ENCODE measurements around the gene SLU7. TPM values are rescaled to one million over a fixed set of nuclear protein-coding genes. Genes with fewer than 3 reads are reported as not detected.

The SLU7 gene
- total RNA-seq = 20.1 TPM

- ATAC-seq (peak; percentile 89), DNase-seq (ENCODE audit: low spot score) (peak; percentile 94)
Observed at GRCh38 chr5:160418561-160419457, at the start of gene SLU7. TSS of gene SLU7 (minus strand) at chr5:160419081. CDS start at chr5:160415294, 3,787 bp downstream.

GRCh38 chr5:160468363-160468975 lies 49.6 kb upstream of the SLU7 start:
- no peak for DNase-seq (ENCODE audit: low spot score)
- no peak for ATAC-seq

DNA sequence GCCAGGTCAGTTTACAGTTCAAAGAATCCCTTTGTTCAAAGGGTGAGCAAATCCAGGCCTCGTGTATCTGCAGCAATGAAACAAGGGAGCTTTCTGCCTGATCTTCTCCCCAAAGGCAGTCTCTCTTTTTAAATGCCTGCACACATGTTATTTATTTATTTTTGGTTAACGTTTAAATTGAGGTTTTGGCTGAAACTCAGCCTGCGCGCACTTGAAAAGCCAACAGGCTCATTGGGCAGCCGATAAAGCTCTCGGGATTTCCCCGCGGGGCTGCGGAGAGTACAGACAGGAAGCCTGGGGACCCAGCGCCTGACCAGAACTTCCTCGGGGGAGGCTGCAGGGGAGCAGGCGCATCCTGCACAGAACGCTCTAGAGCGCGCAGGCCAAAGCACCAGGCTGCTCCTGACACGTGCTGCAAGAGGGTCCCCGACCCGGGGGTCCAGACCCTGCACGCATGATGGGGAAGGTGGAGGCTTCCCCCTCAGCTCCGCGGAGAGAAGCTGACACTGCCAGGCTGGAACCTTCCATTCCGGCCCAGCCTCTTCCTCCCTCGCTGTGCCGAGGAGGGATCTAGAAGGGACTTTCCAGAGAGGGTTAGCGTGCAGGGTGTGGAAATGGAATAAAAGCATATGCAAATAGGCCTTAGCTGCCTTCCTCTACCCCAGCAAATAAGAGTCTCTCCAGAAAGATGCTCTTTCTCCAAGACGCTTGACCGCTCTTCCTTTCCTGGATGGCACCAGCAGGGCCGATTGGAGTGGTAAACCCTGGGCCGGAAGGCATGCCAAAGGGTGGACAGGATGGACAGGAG lies 48.9 kb upstream of the SLU7 start:
- peak; percentile 67 for DNase-seq (ENCODE audit: low spot score)
- peak; percentile 92 for ATAC-seq

DNA sequence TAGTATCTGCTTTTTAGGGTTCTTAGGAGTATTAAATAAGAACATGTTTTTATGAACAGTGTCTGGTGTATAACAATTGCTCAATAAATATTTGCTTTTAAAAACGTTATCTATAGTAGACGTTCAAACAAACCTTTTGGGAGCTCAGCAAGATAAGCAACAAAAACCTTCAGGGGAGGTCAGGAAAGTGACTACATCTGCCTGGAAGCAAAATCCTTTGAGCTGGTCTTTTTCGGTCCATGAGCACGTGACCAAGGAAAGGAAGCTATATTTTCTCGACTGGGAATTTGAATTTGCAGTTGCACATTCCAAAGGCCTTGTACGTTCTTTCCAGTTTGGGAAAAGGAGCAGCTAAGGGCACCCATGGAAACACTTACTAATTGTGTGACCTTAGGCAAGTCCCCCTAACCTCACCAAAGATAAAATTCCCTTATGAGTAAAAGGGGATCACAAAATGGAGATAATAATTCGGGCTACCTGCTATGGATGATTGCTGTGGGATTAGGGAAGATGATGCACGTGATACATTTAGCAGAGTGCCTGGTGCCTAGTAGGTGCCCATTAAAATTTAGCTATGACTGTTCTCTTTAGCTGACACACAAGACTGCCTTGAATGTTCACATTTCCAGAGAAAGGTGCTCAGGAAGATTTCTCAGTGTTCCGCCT lies 48.1 kb upstream of the SLU7 start:
- ATAC-seq (no peak), DNase-seq (ENCODE audit: low spot score) (no peak)

GRCh38 chr5:160466116-160466515 lies 47.2 kb upstream of the SLU7 start:
- DNase-seq (ENCODE audit: low spot score) = no peak
- no peak for ATAC-seq

DNA sequence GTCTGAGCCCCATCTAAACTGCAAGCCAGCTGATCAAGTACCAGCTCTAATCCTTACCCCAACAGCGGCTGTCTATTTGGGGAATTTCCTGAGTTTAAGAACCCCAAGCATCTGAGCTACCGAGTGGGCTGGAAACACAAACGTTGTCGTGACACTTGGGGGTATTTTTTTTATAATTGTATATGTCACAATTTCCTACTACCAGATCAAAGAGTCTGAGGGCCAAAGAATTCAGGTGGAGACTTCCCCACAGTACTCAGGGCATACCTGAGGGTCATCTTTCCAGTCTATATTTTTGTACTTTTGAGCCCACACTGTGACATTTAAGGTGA lies 45.6 kb upstream of the SLU7 start:
- DNase-seq (ENCODE audit: low spot score) (no peak), ATAC-seq (no peak)

- DNase-seq (ENCODE audit: low spot score) (no peak), ATAC-seq (no peak)
Observed at GRCh38 chr5:160463740-160464465, 45.0 kb upstream of the SLU7 start.

- ATAC-seq (no peak), DNase-seq (ENCODE audit: low spot score) (no peak)
Observed at GRCh38 chr5:160463227-160463626, 44.3 kb upstream of the SLU7 start.

GRCh38 chr5:160462167-160462566 lies 43.3 kb upstream of the SLU7 start:
- ATAC-seq (no peak), DNase-seq (ENCODE audit: low spot score) (no peak)

DNA sequence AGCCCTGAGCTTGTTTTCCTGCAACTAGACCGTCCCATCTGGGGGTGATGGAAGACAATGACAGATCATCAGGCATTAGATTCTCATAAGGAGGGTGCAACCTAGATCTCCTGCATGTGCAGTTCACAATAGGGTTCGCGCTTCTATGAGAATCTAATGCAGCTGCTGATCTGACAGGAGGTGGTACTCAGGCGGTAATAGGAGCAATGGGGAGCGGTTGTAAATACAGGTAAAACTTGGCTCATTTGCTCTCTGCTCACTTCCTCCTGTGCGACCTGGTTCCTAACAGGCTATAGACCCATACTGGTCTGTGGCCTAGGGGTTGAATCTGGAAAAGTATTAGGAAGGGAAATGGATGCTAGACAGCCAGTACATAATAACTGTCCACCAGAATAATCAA lies 42.5 kb upstream of the SLU7 start:
- ATAC-seq (no peak), DNase-seq (ENCODE audit: low spot score) (no peak)

DNA sequence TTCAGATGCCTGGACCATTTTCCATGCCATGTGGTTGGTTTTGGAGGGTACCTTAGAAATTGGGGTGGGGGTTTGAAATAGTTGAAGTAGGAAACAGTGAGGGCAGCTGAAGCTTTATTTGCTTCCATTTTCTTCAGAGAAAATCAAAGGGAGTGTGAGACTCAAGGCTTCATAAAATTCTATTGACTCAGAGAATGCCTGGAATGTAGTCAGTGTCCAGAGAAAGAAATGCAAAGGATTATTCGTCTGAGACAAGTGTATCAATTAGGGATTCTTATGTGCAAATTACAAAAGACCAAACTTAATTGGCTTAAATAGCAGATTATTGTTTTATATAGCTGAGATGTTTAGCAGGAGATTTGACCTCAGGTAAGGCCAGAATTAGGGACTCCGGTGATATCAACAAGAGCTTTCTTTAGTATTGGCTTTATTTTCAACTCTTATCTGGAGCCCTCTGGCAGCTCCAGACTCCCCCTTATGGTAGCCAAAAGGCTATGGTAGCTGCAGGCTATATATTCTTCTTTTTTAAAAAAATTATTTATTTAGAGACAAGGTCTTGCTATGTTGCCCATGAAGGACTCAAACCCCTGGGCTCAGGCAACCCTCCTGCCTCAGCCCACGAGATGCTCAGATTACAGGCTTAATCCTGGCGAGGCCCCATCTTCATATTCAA lies 41.6 kb upstream of the SLU7 start:
- DNase-seq (ENCODE audit: low spot score) (no peak), ATAC-seq (no peak)

GRCh38 chr5:160458806-160459800 lies 40.2 kb upstream of the SLU7 start:
- ATAC-seq (no peak), DNase-seq (ENCODE audit: low spot score) (no peak)

DNA sequence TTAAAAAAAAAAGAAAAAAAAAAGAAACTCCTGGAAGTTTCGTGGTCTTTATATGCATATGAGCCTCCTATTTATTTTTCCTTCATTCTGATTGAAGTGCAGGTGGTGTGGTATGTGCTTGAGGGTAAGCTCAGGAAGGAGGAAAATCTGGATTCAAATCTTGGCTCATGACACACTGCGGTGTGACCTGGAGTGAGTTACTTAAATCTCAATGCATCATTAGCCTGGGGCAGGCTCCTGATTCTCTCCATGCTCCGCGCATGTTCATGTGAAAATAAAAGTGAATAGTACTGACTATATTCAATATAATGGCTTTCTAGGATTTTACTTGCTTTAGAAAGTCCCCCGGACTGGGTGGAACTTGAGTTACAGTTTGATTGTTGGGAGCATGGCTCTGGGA lies 38.4 kb upstream of the SLU7 start:
- no peak for DNase-seq (ENCODE audit: low spot score)
- no peak for ATAC-seq

- ATAC-seq (no peak), DNase-seq (ENCODE audit: low spot score) (no peak)
Observed at GRCh38 chr5:160456480-160457177, 37.7 kb upstream of the SLU7 start.

- ATAC-seq (no peak), DNase-seq (ENCODE audit: low spot score) (no peak)
Observed at GRCh38 chr5:160455600-160455999, 36.7 kb upstream of the SLU7 start.

GRCh38 chr5:160453751-160454150 lies 34.9 kb upstream of the SLU7 start:
- no peak for DNase-seq (ENCODE audit: low spot score)
- ATAC-seq = no peak

DNA sequence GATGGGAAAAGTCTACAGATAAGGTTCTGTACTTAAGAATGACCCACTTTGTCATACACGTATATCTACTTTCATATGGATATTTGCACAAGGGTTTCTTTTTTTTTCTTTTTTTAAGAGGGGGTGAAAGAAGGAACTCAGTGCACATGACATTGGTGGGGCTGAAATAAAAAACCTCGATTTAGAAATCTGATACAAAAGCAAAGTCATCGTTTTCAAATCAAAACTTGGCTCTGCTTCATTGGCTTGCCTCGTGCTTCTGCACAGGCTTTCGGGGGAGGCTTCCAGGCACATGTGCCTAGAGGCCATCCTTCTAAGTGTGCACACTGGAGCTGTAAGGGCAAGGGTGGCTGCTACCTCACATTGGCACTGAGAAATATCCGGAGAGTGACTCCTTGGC lies 33.9 kb upstream of the SLU7 start:
- no peak for DNase-seq (ENCODE audit: low spot score)

DNA sequence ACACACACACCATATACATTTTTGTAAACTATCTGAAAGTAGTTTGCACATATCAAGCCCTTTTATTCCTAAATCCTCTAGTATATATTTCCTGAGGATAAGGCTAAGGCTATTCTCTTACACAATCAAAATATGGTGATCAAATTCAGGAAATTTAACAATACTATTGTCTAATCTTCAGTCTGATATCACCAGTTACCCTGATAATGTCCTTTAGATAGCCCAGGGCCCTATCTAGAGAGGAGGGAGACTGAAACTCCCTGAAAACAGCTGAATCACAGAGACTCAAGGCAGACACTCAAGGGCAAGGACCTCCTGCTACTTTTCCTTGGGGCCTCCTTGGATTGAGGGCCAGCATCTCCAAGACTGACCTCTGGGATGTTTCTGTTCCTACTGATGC lies 33.2 kb upstream of the SLU7 start:
- DNase-seq (ENCODE audit: low spot score) (no peak), ATAC-seq (no peak)

More for the DNA sequence above, 33.9 kb upstream of the SLU7 start:
- ATAC-seq = no peak
